ENCODE measurements around the gene POLN. TPM values are rescaled to one million over a fixed set of nuclear protein-coding genes. Genes with fewer than 3 reads are reported as not detected.

The POLN gene
- total RNA-seq, result 1.3 and 3.4 TPM in 2 replicates

DNA sequence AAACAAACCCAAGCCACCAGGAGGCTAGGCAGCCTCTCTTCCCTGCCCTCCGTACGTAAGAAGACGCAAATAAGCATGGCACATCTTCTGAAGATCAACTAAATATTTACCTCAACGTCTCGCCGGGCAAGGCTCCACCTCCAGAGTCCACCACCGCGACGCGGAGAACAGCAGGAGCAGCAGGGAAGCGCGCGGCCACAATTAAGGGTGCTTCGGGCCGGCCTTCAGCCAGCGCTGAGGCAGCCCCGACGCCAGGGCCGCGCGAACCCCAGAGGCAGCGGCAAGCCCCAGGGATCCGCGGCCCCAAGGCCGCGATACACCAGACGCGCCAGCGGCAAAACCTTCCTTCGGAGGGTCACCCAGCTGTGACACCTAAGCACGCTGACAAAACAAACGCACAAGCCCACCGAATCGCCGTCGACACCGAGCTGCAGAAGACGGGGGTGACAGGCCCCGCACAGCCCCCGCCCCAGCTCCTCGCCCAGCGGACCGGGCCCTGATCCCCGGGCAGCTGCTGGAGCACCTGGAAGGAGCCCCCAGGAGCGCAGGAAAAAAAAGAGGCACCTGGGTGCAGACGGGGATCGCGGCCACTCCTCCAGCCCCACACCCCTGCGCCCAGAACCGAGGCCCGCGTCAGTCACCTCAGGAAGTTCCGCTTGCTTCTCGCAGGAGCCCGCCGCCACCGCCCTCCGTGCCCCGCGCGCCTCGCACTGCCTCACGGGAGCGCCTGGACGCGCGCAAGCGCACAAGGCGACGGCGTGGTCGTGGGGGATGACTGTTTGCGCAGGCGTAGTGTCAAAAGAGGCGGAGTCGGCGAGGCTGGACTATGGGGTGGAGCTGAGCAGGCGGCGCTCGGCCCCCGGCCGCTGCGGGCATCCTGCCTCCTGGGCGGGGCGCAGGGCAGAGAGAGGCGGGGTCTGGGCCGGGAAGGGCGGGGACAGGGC is at the start of gene POLN, which contains the start of gene HAUS3:
Gene POLN, minus strand, starts transcription at position 712 of the 944 bp plus-strand sequence. CDS start 12,890 bp downstream, outside the sequence.
Gene HAUS3, minus strand, starts transcription at position 712 of the 944 bp plus-strand sequence. CDS start 1,175 bp downstream, outside the sequence.
- peak; percentile 98 to 99 for DNase-seq (ENCODE audit: low read depth in 2 of 2)

DNA sequence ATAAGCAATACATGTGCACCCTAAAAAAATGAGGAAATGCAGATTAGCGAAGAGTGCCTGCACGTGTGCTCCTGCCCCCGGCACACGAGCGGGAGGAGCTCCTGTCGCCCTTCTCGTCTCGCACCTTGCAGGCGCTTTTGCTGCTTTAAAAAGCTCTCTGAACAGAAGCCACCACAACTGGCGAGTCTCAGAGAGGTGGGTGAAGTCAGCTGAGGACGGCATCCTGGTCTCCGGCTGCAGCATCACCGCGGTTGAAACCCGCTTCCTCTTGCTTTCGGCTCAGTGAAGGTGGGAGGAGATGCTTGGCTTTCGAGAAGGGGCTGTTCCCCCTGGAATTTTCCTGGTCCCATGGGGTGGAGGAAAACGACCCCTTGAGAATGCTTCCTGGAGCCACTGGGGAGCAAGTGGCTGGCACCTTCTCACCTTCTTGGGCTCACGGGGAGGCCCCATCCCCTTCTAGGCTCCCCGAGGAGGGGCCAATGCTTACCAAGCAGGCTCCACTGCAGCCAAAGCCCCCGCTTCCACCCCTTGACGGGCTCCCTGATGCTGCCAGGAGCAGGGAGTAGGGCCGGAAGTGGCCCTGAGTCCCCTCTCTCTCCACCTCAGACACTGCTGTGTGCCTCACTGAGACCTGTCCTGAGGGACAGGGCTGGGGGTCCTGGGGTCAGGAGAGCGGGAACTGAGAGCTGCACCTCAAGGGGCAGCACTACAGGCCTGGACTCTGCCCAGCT is 49.2 kb upstream of the POLN start:
- no peak for DNase-seq (ENCODE audit: low read depth in 2 of 2)

DNA sequence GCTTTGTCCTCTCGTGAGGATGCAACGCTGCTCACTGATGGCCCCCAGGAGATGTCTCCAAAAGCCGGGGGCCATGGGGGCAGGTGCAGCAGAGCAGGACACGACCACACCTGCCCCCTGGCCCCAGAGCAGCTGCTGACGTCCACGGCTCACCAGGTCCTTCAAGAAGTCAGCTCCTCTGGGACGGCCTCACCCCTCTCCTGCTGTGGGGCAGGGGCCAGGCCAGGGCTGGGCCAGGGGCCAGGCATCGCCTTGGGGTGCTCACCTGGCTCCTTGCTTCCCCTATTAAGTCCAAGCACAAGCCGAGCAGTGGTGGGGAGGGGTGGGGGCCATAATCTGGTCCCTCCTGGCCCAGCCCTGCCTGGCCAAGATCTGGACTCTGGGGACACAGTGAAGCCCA is 48.6 kb upstream of the POLN start:
- DNase-seq (ENCODE audit: low read depth in 2 of 2), result no peak

DNA sequence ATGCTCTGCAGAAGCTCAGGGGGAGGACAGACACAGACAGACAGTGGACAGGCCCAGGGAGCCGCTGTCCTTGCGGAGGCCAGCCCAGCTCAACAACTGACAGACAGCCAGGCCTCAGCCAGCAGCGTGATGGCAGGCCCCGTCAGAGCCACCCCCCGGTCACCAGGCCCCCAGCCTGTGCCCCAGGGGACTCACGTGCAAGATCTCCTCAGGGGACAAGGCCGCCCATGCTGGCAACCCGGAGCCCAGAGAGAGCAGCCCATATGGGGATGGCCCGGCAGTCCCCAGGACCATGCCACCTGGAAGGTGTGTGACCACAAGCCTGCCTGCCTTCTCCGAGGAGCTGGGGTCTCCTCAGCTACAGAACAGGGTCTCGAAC is 48.0 kb upstream of the POLN start:
- no peak for DNase-seq (ENCODE audit: low read depth in 2 of 2)

DNA sequence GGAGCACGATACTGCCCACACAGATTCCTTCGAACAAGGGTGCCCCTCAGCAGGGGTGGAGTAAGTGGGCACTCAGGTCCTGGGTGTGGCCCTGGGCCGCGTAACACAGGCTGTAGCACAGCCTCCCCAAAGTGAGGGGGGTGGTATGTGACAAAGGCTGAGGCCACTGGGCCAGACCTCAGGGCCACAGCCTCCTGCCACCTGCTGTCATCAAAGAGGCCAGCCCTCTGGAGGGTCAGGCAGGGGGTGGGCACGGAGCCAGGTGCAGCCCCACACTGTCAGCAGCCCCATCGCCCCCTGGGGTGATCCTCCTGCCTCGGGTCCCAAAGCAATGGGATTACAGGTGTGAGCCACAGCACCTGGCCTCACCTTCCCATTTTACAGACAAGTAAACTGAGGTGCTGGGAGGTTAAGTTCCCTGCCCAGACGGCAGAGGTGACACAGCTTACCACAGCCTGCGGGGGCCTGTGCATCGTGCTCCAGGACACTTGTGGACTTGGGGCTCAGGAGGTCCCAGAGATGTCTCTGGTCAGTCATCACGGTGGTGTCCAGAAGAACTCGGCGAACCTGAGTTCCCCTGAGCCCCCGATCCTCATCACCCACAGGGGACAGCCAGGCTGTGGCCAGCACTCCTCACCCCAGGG is 47.5 kb upstream of the POLN start:
- DNase-seq (ENCODE audit: low read depth in 2 of 2), result no peak

DNA sequence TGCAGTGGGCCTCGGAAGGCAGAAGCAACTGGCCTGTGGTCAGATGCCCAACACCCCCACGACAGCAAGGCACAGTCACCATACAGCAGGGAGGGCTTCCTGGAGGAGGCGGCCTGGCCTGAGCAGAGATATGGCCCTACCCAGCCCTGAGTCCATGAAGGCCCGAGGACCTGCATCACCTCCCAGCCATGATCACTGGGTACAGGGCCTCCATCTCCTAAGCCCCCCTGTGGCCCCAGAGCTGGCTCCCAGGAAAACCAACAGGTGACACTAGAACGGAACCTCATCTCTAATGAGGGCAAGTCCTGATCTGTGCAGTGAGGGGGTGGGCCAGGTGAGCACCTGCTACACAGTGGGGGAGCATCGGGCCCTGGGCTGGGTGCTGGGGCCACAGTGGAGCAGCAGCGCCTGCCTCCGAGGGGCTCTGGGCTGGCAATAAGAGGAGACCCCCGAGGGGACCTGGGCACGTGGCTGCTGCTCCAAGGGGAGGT is 46.2 kb upstream of the POLN start:
- no peak for DNase-seq (ENCODE audit: low read depth in 2 of 2)

DNA sequence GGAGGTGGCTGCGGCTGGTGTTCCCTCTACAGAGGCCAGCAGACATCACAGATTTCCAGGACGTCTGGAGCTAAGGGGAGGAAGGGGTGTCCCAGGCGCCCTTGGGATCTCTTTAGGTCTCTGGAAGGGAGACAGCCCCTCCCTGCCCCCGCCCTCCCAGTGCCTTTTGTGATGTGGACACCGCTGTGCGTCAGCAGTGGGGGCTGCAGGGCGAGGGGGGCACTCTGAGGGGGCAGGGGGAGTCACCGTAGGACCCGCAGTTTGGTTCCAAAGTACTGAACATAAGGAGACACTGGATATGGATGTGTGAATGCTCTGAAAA is 45.6 kb upstream of the POLN start:
- no peak for DNase-seq (ENCODE audit: low read depth in 2 of 2)

DNA sequence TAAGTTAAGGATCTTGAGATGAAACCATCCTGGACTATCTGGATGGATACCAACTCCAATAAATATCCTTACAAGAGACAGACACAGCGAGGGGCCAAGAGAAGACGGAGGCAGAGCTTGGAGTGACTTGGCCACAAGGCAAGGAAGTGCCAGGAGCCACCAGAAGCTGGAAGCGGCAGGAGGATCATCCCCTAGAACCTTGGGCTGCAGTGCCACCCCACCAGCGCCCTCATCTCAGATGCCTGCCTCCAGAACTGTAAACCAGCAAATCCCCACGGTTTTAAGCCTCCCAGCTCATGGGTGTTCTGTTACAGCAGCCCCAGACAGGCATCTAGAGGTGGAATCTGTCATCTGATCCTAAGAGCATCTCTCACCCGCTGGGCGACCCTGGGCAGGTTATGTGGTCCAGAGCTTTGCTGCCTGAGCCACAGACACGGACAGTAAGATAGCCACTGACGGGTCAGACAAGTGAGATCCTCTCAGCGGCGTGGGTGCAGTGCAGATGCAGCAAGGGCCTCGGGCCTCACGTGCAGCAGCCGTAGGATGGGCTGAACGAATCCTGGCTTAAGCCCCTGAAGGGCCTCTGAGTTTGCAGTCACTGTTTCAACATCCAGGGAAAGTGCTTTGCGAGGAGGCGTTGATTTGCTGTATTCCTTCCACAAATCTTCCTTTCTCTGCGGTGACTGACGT is 45.1 kb upstream of the POLN start:
- DNase-seq (ENCODE audit: low read depth in 2 of 2), result no peak

DNA sequence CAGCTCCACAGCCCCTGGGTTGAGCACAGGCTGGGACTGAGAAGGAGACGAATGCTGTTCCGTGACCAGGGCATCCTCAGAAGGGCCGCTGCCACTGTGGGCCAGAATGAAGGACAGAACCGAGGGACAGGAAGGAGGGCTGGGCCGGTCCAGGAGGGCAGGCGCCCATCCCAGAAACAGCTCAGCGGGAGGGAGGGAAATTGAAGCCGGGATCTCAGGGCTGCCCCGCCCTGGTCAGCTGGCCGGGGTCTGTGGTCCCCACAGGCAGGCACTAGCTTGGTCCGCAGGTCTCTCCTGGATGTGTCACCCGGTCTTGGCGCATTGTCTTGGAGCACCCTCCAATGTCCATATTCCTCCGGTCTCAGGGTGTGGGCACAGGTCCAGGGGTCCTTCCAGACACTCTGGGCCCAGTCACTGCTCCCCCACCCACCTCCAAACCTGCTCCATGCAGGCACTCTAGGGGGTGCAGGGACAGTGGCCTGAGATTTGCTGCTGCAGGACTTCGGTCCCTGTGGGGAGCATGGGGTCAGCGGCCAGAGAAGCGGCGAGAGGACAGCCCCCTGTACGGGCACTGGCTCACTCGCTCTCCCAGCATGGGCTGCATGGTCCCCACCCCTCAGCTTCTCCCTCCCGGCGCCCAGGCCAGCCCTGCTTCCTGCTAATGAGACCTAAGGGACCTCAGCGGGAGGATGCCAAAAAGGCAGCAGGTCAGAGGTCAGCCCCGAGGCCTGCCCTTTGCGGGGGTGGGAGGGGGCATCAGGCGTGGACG is 43.9 kb upstream of the POLN start:
- DNase-seq (ENCODE audit: low read depth in 2 of 2), result no peak

DNA sequence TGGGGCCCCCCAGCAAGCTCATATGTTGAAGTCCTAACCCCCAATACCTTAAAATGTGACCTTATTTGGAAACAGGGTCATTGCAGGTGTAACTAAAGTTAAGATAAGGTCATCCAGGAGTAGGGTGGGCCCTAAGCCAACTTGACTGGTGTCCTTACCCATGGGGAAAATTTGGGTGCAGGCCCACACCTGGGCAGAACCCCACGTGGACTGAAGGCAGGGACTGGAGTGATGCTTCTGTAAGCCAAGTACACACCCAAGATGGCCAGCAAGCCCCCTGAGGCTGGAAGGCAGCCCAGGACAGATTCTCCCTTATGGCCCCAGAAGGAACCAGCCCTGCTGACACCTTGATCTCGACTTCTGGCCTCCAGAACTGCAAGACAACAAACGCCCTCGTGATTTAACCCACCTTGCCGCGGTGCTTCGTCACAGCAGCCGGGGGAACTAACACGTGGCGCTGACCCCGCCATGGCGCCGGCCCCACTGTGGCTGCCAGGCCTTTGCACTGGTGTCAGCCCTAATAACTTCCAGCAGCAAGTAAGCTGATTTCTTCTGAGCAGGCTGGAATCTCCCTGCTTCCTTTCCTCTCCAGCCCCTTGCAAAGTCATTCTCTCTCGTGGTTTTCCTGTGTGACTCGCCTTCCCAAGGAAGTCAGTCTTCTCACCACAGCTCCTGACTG is 43.2 kb upstream of the POLN start:
- DNase-seq (ENCODE audit: low read depth in 2 of 2), result peak in 1 of 2 donors; percentile 86

DNA sequence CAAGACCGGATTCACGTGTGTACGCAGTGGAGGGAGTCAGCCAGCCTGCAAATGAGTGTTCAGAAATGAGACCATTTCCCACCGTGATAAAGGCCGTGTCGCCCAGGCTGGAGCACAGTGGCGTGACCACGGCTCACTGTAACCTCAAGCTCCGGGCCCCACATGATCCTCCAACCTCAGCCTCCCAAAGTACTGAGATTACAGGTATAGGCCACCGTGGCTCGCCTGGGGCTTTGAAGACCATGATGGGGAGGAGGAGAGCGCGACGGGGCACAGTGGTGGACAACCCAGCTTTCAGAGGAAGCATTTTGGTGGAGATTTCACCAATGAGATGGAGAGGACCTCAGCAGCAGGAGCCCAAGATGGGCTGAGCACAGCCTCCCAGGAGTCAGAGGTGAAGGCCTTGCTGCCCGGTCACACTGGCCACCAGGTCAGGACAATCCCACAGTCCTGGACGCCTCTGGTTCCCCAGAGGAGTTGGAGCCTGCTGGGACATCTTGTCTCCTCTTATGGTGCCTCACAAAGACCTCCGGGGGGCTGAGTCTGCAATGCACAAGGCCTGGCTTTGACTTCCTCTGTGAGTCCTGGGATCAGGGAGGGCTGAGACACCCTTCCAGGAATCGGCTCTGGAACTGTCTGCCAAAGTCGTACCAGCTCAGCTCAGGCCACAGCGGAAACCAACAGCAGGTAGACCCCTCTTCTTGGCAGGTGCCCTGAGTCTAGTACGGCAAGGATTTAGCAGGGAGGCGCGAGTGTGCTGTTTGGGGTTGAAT is 42.4 kb upstream of the POLN start:
- no peak for DNase-seq (ENCODE audit: low read depth in 2 of 2)

DNA sequence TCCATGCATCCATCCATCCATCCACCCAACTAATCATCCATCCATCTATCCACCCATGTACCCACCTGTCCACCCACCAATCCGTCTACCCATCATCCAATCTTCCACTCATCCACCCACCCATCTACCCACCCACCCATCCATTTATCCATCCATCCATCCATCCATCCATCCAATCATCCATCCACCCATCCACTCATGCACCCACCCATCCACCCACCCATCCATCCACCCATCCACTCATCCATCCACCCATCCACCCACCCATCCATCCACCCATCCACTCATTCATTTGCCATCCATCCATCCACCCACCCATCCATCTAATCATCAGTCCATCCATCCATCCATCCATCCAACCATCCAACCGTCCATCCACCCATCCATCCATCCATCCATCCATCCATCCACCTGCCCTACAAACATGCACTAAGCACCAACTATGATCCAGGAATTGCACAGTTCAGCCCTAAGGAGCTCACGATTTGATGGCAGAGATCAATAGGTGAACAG is 41.3 kb upstream of the POLN start:
- DNase-seq (ENCODE audit: low read depth in 2 of 2), result no peak

DNA sequence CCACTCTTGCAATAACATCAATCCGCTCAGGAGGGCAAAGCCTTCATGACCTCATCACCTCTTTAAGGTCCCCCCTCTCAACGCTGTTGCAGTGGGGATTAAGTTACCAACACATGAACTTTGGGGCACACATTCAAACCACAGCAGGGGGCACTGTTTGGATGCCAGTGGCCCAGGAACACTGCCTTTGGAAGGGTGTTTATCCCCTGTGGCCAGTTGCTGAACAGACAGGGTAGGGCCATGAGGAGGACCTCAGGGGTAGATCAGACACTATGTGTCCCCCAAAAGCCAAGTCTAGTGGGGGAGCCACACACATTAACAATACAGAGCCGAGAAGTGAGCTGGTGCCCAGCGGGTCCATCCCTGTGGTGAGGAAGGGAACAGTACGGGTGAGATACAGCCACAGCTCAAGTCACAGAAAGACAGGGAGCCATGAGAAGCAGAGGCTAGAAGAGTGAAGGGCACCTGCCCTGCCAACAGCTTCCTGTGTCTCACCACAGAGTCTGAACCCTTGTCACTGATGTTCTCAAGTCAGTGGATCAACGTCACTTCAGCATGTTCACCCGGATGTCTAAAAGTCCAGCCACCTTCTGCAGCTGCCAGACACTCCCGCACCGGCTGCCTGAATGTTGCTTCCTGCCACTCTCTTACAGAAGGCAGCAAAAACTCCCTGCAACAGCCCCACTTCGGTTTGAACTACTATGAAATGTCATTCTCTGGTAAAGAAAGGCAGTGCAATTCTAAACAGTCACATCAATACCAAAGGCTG is 39.8 kb upstream of the POLN start:
- peak; percentile 33 to 75 for DNase-seq (ENCODE audit: low read depth in 2 of 2)

DNA sequence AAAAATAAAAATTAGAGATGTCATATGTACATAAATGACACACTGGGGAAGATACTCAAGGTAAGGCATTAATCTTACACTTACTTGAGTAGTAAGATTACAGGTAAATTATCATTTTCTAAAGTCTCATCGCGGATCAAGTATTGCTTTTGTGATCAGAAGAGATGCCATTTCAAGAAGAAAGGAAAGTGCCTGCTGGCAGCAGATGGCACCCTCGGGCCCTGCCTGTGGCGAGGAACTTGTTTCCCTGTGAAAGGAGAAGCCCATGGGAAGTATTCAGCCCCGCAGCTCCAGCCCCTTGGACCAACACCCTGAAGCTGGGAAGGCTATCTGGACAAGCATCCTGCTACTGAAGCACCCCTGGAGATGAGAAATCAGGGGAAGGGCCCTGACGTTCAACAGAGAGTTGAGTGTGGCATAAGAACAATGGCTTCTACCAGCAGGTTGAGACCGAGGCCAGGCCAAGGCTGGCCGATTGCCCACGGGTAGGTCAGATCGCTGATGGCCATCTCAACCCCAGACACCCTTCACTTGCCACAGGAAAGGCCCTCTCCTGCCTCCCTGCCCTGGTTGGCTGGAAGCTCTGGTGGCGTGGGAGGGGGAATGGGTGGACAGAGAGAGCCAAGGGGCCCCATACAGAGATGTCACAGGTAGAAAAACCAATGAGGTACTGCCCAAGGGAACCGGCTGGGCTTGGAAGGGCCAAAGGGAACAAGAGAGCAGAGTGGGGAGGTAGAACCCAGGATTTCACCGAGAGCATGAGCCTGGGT is 38.8 kb upstream of the POLN start:
- no peak for DNase-seq (ENCODE audit: low read depth in 2 of 2)

DNA sequence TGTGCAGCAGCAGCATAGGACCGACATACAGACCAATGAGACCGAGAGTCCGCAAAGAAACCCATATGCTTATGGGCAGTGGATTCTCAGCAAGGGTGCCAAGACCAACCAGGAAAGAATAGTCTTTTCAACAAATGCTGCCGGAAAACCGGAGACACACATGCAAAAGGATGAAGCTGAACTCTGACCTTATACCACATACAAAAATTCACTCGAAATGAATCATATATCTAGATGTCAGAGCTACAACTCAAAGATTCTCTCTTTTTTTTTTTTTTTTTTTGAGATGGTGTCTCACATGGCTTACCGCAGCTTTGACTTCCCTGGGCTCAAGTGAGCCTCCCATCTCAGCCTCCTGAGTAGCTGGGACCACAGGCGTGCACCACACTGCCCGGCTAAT is 36.0 kb upstream of the POLN start:
- no peak for DNase-seq (ENCODE audit: low read depth in 2 of 2)

DNA sequence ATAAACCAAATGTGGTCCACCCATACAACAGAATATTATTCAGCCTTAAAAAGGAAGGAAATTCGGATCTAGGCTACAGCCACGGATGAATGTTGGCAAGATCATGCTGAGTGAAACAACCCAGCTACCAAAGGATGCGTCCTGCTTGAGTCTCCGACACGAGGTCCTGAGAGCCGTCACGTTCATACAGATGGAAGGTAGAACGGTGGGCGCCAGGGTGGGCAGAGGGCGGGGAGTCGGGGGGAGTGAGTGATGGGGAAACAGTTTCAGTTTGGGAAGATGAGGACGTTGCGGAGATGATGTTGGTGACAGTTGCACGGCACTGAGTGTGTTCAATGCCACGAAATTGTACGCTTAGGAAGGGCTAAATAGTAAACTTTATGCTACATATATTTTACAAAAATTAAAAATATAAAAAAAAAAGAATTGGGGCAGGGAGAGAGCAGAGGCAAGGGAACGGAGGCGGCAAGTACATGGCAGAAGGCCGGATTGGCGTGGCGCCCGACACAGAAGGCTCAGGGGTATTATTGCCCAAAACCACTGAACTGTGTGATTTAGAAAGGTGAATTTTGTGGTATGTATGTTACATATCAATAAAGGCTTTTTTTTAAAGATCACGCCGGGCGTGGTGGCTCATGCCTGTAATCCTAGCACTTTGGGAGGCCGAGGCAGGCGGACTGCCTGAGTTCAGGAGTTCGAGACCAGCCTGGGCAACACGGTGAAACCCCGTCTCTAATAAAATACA is 34.8 kb upstream of the POLN start:
- DNase-seq (ENCODE audit: low read depth in 2 of 2), result no peak
